Karpas-422 (cell line): ENCODE results near the gene MBD3. TPM values are rescaled to one million over a fixed set of nuclear protein-coding genes. Genes with fewer than 3 reads are reported as not detected.
"Not testable (repeated sequence)": the region's sequence is repeated elsewhere in the genome, so short reads cannot be mapped to it uniquely, and the experiment has no call there.

Source experiments
- DNase-seq: peaks from one replicate; pipeline ENCODE4 v3.0.0-alpha.2; 2015
- H2AFZ ChIP-seq: fragments of 200-600 bp; sonication (generic); 2 replicates; pipeline ENCODE4 v1.6.1; 2014; ENCODE audit warnings: antibody characterized with exemption, low read length, mixed read lengths
- H3K27ac ChIP-seq: fragments of 200-600 bp; sonication (generic); 2 replicates; pipeline ENCODE4 v1.5.1; 2014; ENCODE audit warnings: mild to moderate bottlenecking, low read length, moderate library complexity
- H3K27me3 ChIP-seq: fragments of 200-600 bp; sonication (generic); 2 replicates; pipeline ENCODE4 v1.6.1; 2014; ENCODE audit warnings: low read length, mixed read lengths
- H3K36me3 ChIP-seq: fragments of 200-600 bp; sonication (generic); 2 replicates; pipeline ENCODE4 v1.6.1; 2014; ENCODE audit warnings: low read length, mixed read lengths; ENCODE audit not compliant: insufficient read depth
- H3K4me1 ChIP-seq: fragments of 200-600 bp; sonication (generic); 2 replicates; pipeline ENCODE4 v1.6.1; 2014; ENCODE audit warnings: mild to moderate bottlenecking, low read length, mixed read lengths
- H3K4me2 ChIP-seq: fragments of 200-600 bp; sonication (generic); 2 replicates; pipeline ENCODE4 v1.6.1; 2014; ENCODE audit warnings: low read length, low read depth, mild to moderate bottlenecking; ENCODE audit not compliant: poor library complexity, severe bottlenecking
- H3K4me3 ChIP-seq: fragments of 200-600 bp; sonication (generic); 2 replicates; pipeline ENCODE4 v1.5.1; 2014; ENCODE audit warnings: mild to moderate bottlenecking, antibody characterized with exemption, low read length, mixed read lengths
- H3K79me2 ChIP-seq: fragments of 200-600 bp; sonication (generic); 2 replicates; pipeline ENCODE4 v1.6.1; 2014; ENCODE audit warnings: mild to moderate bottlenecking, low read length, mixed read lengths
- H3K9ac ChIP-seq: fragments of 200-600 bp; sonication (generic); 2 replicates; pipeline ENCODE4 v1.6.0; 2014; ENCODE audit warnings: low read length
- H3K9me2 ChIP-seq: fragments of 200-600 bp; sonication (generic), shearing (Covaris generic); replicated peaks from 2 replicates; pipeline ENCODE4 v1.6.0; 2014; ENCODE audit warnings: mild to moderate bottlenecking, low read length, moderate library complexity; ENCODE audit not compliant: insufficient read depth
- H3K9me3 ChIP-seq: fragments of 300-700, 200-600 bp; sonication (generic); 2 replicates; pipeline ENCODE4 v1.6.1; 2014; ENCODE audit warnings: low read length, mixed read lengths
- H4K20me1 ChIP-seq: fragments of 200-600 bp; sonication (generic); 2 replicates; pipeline ENCODE4 v1.6.1; 2014; ENCODE audit warnings: mild to moderate bottlenecking, antibody characterized with exemption, low read length, low read depth; ENCODE audit not compliant: insufficient read depth
- total RNA-seq: library from RNA; depleted of rRNA; stranded (reverse); fragments of >200 nt; shearing (Covaris generic); gene quantifications from 2 replicates; pipeline ENCODE4 v1.2.3, GENCODE V29; 2014; ENCODE audit warnings: low replicate concordance

MBD3 gene
- total RNA-seq, 1 experiment from 2014 or later = 42.2 TPM

- H3K27ac ChIP-seq = no peak overlapping the region
Measured at GRCh38 chr19:1531587-1531986, 61.1 kb downstream of the MBD3 start.

GRCh38 chr19:1530856-1531255, 61.8 kb downstream of the MBD3 start:
- not testable (repeated sequence) for H3K9ac ChIP-seq, H3K9me2 ChIP-seq, H3K27me3 ChIP-seq

More at GRCh38 chr19:1531587-1531986, 61.1 kb downstream of the MBD3 start:
- DNase-seq = no peak
- H3K4me1 ChIP-seq = no peaks in the 10 kb centered on the region
- no peaks in the 10 kb centered on the region for H3K36me3 ChIP-seq
- no peaks in the 10 kb centered on the region for H4K20me1 ChIP-seq
- H3K27me3 ChIP-seq = no peaks in the 10 kb centered on the region
- no peak overlapping the region for H2AFZ ChIP-seq
- H3K9me2 ChIP-seq = no peaks in the 10 kb centered on the region
- H3K4me2 ChIP-seq = no peak overlapping the region
- H3K9me3 ChIP-seq = no peaks in the 10 kb centered on the region
- H3K4me3 ChIP-seq = no peak overlapping the region
- H3K79me2 ChIP-seq = no peaks in the 10 kb centered on the region
- H3K9ac ChIP-seq = no peak overlapping the region

GRCh38 chr19:1529430-1529816, 63.2 kb downstream of the MBD3 start:
- H3K9me3 ChIP-seq = no peaks in the 10 kb centered on the region
- H3K9ac ChIP-seq = no peak overlapping the region

More at GRCh38 chr19:1530856-1531255, 61.8 kb downstream of the MBD3 start:
- not testable (repeated sequence) for H3K36me3 ChIP-seq, H4K20me1 ChIP-seq, H2AFZ ChIP-seq, H3K4me2 ChIP-seq, H3K27ac ChIP-seq, H3K79me2 ChIP-seq, DNase-seq, H3K4me3 ChIP-seq, H3K4me1 ChIP-seq, H3K9me3 ChIP-seq

GRCh38 chr19:1528596-1529429, 63.9 kb downstream of the MBD3 start:
- no peak overlapping the region for H3K4me3 ChIP-seq
- H3K79me2 ChIP-seq = no peaks in the 10 kb centered on the region
- no peak overlapping the region for H2AFZ ChIP-seq
- no peak overlapping the region for H3K4me2 ChIP-seq
- no peak for DNase-seq
- H3K27ac ChIP-seq = no peak overlapping the region
- no peaks in the 10 kb centered on the region for H3K9me2 ChIP-seq
- H3K36me3 ChIP-seq = no peaks in the 10 kb centered on the region
- no peaks in the 10 kb centered on the region for H3K4me1 ChIP-seq
- H3K9me3 ChIP-seq = no peaks in the 10 kb centered on the region
- no peaks in the 10 kb centered on the region for H4K20me1 ChIP-seq
- no peak overlapping the region for H3K9ac ChIP-seq
- H3K27me3 ChIP-seq = no peaks in the 10 kb centered on the region

More at GRCh38 chr19:1529430-1529816, 63.2 kb downstream of the MBD3 start:
- no peak overlapping the region for H3K4me3 ChIP-seq
- no peak overlapping the region for H3K4me2 ChIP-seq
- DNase-seq = no peak
- no peaks in the 10 kb centered on the region for H3K36me3 ChIP-seq
- no peaks in the 10 kb centered on the region for H3K79me2 ChIP-seq
- no peaks in the 10 kb centered on the region for H3K27me3 ChIP-seq
- H3K4me1 ChIP-seq = no peaks in the 10 kb centered on the region
- H3K9me2 ChIP-seq = no peaks in the 10 kb centered on the region
- no peak overlapping the region for H2AFZ ChIP-seq
- H3K27ac ChIP-seq = no peak overlapping the region
- H4K20me1 ChIP-seq = no peaks in the 10 kb centered on the region

GRCh38 chr19:1527650-1528309, 64.9 kb downstream of the MBD3 start:
- Histone ChIP-seq H2AFZ (no peak overlapping the region), H3K27me3 (no peaks in the 10 kb centered on the region), H3K4me1 (no peaks in the 10 kb centered on the region), H3K9me3 (no peaks in the 10 kb centered on the region), H4K20me1 (no peaks in the 10 kb centered on the region), H3K79me2 (no peaks in the 10 kb centered on the region), H3K4me3 (no peak overlapping the region), H3K9me2 (no peaks in the 10 kb centered on the region), H3K27ac (no peak overlapping the region), H3K9ac (no peak overlapping the region), H3K36me3 (no peaks in the 10 kb centered on the region), H3K4me2 (no peak overlapping the region)
- no peak for DNase-seq

- Histone ChIP-seq H4K20me1 (no peaks in the 10 kb centered on the region), H3K36me3 (no peaks in the 10 kb centered on the region), H3K27me3 (no peaks in the 10 kb centered on the region), H3K9me3 (no peaks in the 10 kb centered on the region), H3K4me2 (no peak overlapping the region), H3K27ac (no peak overlapping the region), H3K9me2 (no peaks in the 10 kb centered on the region), H3K79me2 (no peaks in the 10 kb centered on the region), H3K9ac (no peak overlapping the region), H3K4me3 (no peak overlapping the region), H2AFZ (no peak overlapping the region), H3K4me1 (no peaks in the 10 kb centered on the region)
- DNase-seq = no peak
Measured at GRCh38 chr19:1526979-1527649, 65.6 kb downstream of the MBD3 start.

GRCh38 chr19:1526066-1526778, 66.4 kb downstream of the MBD3 start:
- Histone ChIP-seq H4K20me1 (no peaks in the 10 kb centered on the region), H3K79me2 (no peaks in the 10 kb centered on the region), H3K27ac (no peak overlapping the region), H2AFZ (no peak overlapping the region), H3K9me2 (no peaks in the 10 kb centered on the region), H3K4me2 (no peak overlapping the region), H3K36me3 (no peaks in the 10 kb centered on the region), H3K4me3 (no peak overlapping the region), H3K4me1 (no peaks in the 10 kb centered on the region; the same call in 1 of the 2 replicates), H3K9me3 (no peaks in the 10 kb centered on the region), H3K27me3 (no peaks in the 10 kb centered on the region), H3K9ac (no peak overlapping the region)
- DNase-seq = no peak
